Lower leg skin (tissue), 3 donors: Measurements from ENCODE around the gene SPECC1L.

Source experiments
- CTCF ChIP-seq, 3 donors: fragments of 450-650 bp; IDR thresholded peaks; one replicate each; pipeline ENCODE4 v1.5.1; 2016; ENCODE audit warnings: antibody characterized with exemption in 3 of 3, mild to moderate bottlenecking in 3 of 3, moderate library complexity in 2 of 3
- POLR2A ChIP-seq, 2 donors: fragments of 450-650 bp; IDR thresholded peaks; one replicate each; pipeline ENCODE4 v1.6.1; 2016 to 2017; ENCODE audit warnings: antibody characterized with exemption in 2 of 2, mild to moderate bottlenecking in 1 of 2, moderate library complexity in 1 of 2

GRCh38 chr22:24305260-24305692 is 34.6 kb downstream of the SPECC1L start:
- no peak for TF ChIP-seq CTCF (IDR thresholded peaks at IDR 0.05)
- TF ChIP-seq POLR2A (IDR thresholded peaks at IDR 0.05) = no peak
